ENCODE data around the gene CPM. TPM values are rescaled to one million over a fixed set of nuclear protein-coding genes. Genes with fewer than 3 reads are reported as not detected.

CPM gene
- total and polyA plus RNA-seq, 3 experiments from 2014 or later, result 0.26 to 1.9 (median 1.6) TPM

GRCh38 chr12:68975811-68976210, 42.8 kb upstream of the CPM start:
- Mint-ChIP-seq H3K4me3 (no peak overlapping the region), H3K27ac (no peak overlapping the region), H3K9me3 (no peaks in the 10 kb centered on the region), H3K4me1 (no peaks in the 10 kb centered on the region), H3K27me3 (peaks cover 0 to 8% of the 10 kb centered on the region in 2 donors), H3K36me3 (no peaks in the 10 kb centered on the region)
- Histone ChIP-seq H3K9me3 (ENCODE audit: low read length) (no peaks in the 10 kb centered on the region), H3K27ac (ENCODE audit: low read depth, low read length) (no peak overlapping the region), H3K4me1 (ENCODE audit: insufficient read depth, low read length) (no peaks in the 10 kb centered on the region), H3K4me3 (ENCODE audit: low read length) (no peak overlapping the region), H3K27me3 (ENCODE audit: insufficient read depth, low read length, poor library complexity, severe bottlenecking) (no peaks in the 10 kb centered on the region), H3K36me3 (ENCODE audit: insufficient read depth, low read length) (no peaks in the 10 kb centered on the region)
- CTCF ChIA-PET, result no interaction called here
- POLR2A ChIA-PET, result no interaction called here
- no peak for DNase-seq

DNA sequence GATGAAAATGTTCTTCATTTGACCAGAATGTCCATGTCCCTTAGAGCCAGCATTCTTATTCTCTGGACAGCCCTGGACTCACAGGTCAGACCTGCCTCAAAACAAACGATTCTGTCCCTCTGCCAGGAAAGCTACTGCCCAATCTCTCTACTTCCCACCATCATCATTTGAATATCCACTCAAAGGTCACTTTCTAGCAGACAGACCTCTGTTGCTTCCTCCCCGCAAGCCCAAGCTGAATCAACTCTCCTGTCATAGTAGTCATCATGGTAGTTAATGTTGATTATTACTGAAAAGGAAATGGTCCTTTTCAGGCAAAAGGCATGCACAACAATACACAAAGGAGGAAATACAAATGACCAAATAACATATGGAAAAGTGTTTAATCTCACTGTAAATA, 39.6 kb upstream of the CPM start:
- Histone ChIP-seq H3K27ac (ENCODE audit: low read depth, low read length) (no peak overlapping the region), H3K4me3 (ENCODE audit: low read length) (no peak overlapping the region), H3K36me3 (ENCODE audit: insufficient read depth, low read length) (no peaks in the 10 kb centered on the region), H3K4me1 (ENCODE audit: insufficient read depth, low read length) (no peaks in the 10 kb centered on the region), H3K27me3 (ENCODE audit: insufficient read depth, low read length, poor library complexity, severe bottlenecking) (no peaks in the 10 kb centered on the region), H3K9me3 (ENCODE audit: low read length) (no peaks in the 10 kb centered on the region)
- H3K4me1 Mint-ChIP-seq, result no peaks in the 10 kb centered on the region
- no peak overlapping the region for H3K4me3 Mint-ChIP-seq
- no peak for DNase-seq
- no peaks in the 10 kb centered on the region for H3K27me3 Mint-ChIP-seq
- POLR2A ChIA-PET, result no interaction called here
- CTCF ChIA-PET, result no interaction called here
- H3K9me3 Mint-ChIP-seq, result no peaks in the 10 kb centered on the region
- H3K27ac Mint-ChIP-seq, result no peak overlapping the region
- no peaks in the 10 kb centered on the region for H3K36me3 Mint-ChIP-seq

DNA sequence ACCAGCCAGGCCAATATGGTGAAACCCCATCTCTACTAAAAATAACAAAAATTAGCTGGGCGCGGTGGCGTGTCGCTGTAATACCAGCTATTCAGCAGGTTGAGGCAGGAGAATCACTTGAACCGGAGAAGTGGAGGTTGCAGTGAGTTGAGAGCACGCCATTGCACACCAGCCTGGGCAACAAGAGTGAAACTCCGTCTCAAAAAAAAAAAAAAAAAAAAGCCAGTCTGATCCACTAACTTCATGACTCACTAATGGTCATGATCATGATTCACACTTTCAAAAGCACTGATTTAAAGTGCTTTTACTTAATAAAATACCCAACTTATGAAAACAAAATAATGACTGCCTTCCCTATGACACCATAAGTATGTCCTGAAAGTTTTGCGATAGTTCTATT, 38.4 kb upstream of the CPM start:
- H3K9me3 Mint-ChIP-seq, result no peaks in the 10 kb centered on the region
- no peak overlapping the region for H3K27ac ChIP-seq (ENCODE audit: low read depth, low read length)
- no peak for DNase-seq
- no peak overlapping the region for H3K4me3 Mint-ChIP-seq
- H3K27ac Mint-ChIP-seq, result no peak overlapping the region
- ChIA-PET POLR2A (no interaction called here), CTCF (no interaction called here)
- no peaks in the 10 kb centered on the region for H3K36me3 ChIP-seq (ENCODE audit: insufficient read depth, low read length)
- H3K27me3 ChIP-seq (ENCODE audit: insufficient read depth, low read length, poor library complexity, severe bottlenecking), result no peaks in the 10 kb centered on the region
- H3K4me1 Mint-ChIP-seq, result no peaks in the 10 kb centered on the region
- no peak overlapping the region for H3K4me3 ChIP-seq (ENCODE audit: low read length)
- H3K36me3 Mint-ChIP-seq, result no peaks in the 10 kb centered on the region
- H3K4me1 ChIP-seq (ENCODE audit: insufficient read depth, low read length), result no peaks in the 10 kb centered on the region
- H3K27me3 Mint-ChIP-seq, result peaks cover 0 to under 1% of the 10 kb centered on the region in 2 donors
- H3K9me3 ChIP-seq (ENCODE audit: low read length), result no peaks in the 10 kb centered on the region

DNA sequence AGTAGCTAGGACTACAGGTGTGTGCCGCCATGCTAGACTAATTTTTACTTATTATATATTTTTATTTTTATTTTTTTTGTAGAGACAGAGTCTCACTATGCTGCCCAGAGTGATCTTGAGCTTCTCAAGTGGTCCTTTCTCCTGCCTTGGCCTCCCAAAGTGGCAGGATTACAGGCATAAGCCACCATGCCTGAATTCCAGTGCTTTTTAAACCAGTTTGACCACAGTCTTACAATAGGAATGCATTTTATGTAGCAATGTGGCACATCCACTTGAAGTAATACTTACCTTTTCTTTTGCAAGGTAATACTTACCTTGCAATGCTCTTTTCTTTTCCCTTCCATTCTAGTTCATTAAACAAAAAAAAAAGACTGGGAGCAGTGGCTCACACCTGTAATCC, 38.0 kb upstream of the CPM start:
- H3K27me3 Mint-ChIP-seq, result peaks cover 0 to 5% of the 10 kb centered on the region in 2 donors
- POLR2A ChIA-PET, result no interaction called here
- H3K4me1 Mint-ChIP-seq, result no peaks in the 10 kb centered on the region
- no peaks in the 10 kb centered on the region for H3K27me3 ChIP-seq (ENCODE audit: insufficient read depth, low read length, poor library complexity, severe bottlenecking)
- H3K4me1 ChIP-seq (ENCODE audit: insufficient read depth, low read length), result no peaks in the 10 kb centered on the region
- no peaks in the 10 kb centered on the region for H3K36me3 Mint-ChIP-seq
- no peak overlapping the region for H3K27ac Mint-ChIP-seq
- H3K9me3 ChIP-seq (ENCODE audit: low read length), result no peaks in the 10 kb centered on the region
- no peak for DNase-seq
- H3K9me3 Mint-ChIP-seq, result no peaks in the 10 kb centered on the region
- H3K27ac ChIP-seq (ENCODE audit: low read depth, low read length), result no peak overlapping the region
- H3K4me3 ChIP-seq (ENCODE audit: low read length), result no peak overlapping the region
- no peaks in the 10 kb centered on the region for H3K36me3 ChIP-seq (ENCODE audit: insufficient read depth, low read length)
- no peak overlapping the region for H3K4me3 Mint-ChIP-seq
- CTCF ChIA-PET, result no interaction called here

DNA sequence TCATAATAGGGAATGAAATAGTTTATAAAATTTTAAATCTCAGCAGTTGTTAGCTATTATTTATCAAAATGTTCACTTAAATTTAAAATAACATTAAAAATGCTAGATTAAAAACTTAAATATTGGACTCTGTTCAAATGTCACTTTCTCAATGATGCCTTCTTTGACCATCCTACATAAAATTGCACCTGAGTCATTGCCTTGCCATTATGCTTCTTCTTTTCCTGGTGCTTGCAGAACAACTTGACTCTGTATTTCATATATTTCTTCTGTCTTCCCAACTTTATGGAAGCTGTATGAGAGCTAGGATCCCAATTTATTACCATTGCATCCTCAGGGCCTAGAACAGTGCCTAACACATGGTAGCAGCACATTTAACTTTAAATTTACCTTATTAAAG, 37.3 kb upstream of the CPM start:
- Histone ChIP-seq H3K36me3 (ENCODE audit: insufficient read depth, low read length) (no peaks in the 10 kb centered on the region), H3K4me3 (ENCODE audit: low read length) (no peak overlapping the region), H3K4me1 (ENCODE audit: insufficient read depth, low read length) (no peaks in the 10 kb centered on the region), H3K27me3 (ENCODE audit: insufficient read depth, low read length, poor library complexity, severe bottlenecking) (no peaks in the 10 kb centered on the region), H3K9me3 (ENCODE audit: low read length) (no peaks in the 10 kb centered on the region), H3K27ac (ENCODE audit: low read depth, low read length) (no peak overlapping the region)
- Mint-ChIP-seq H3K27me3 (peaks cover 0 to 6% of the 10 kb centered on the region in 2 donors), H3K4me3 (no peak overlapping the region), H3K27ac (no peak overlapping the region), H3K4me1 (no peaks in the 10 kb centered on the region), H3K9me3 (peaks cover 0 to under 1% (median 0%) of the 10 kb centered on the region in 5 donors), H3K36me3 (no peaks in the 10 kb centered on the region)
- DNase-seq, result no peak
- ChIA-PET POLR2A (no interaction called here), CTCF (no interaction called here)

DNA sequence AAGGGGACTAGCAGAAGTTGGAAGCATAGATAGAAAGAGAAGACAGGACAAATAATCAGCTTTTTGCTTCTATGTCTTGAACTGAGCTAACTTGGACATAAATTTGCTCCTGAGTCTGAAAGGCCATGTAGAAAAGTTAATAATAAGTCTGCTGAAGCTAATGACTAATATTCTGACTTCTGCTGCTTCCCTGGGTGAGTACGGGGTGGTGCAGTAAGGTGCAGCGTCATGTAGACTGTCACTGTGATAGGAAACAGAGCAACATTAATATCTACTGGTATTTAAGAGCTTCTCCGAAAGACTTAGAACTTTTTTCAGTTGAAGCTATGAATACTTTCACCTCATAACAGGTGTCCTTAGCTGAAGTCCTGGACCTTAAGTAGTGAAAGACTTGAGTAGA, 34.1 kb upstream of the CPM start:
- no peak overlapping the region for H3K4me3 ChIP-seq (ENCODE audit: low read length)
- Mint-ChIP-seq H3K27me3 (peaks cover 2 to 6% of the 10 kb centered on the region in 2 donors), H3K4me1 (no peaks in the 10 kb centered on the region), H3K9me3 (peaks cover 0 to 1% (median 0%) of the 10 kb centered on the region in 5 donors), H3K4me3 (no peak overlapping the region), H3K27ac (no peak overlapping the region), H3K36me3 (no peaks in the 10 kb centered on the region)
- DNase-seq, result no peak
- H3K4me1 ChIP-seq (ENCODE audit: insufficient read depth, low read length), result no peaks in the 10 kb centered on the region
- no peak overlapping the region for H3K27ac ChIP-seq (ENCODE audit: low read depth, low read length)
- no peaks in the 10 kb centered on the region for H3K36me3 ChIP-seq (ENCODE audit: insufficient read depth, low read length)
- H3K9me3 ChIP-seq (ENCODE audit: low read length), result no peaks in the 10 kb centered on the region
- CTCF ChIA-PET, result no interaction called here
- no peaks in the 10 kb centered on the region for H3K27me3 ChIP-seq (ENCODE audit: insufficient read depth, low read length, poor library complexity, severe bottlenecking)
- POLR2A ChIA-PET, result no interaction called here

DNA sequence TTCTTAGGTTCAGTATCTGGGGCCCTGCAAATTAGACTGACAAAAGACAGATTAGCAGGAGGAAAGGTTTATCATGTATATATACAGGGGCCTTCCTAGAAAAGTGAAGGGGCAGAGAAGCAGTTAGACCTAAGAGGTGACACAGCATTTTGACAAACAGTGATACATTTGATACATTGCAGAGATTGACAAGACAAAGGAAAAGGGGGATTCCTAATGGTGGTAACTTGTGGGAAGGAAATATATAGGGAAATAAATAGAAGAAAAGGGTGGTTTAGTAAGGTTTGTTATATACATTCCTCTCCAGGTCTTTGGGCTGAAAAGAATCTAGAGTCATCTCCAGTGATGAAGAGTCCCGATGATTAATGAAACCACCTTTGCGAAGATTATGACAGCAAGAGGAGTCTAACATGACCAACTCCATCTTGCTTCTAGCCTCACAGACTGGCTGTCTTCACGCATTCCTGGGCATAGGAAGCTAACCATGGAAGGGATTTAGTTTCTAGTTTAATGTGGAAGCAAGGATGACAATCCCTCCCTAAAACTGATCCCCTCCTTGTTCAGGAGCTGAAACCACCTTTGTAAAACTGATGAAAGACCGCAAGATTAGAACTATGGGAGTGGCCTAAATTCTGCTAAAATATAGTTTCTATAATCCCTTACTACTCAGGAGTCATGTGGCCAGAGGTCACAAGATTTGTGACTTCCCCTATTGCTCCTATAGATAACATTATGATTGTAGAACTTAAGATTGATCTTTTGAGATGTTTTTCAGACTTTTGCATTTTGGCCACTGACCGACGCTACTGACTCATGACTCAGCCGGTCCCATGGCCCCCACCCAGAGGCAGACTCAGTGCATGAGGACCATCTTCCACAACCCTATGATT, 31.1 kb upstream of the CPM start:
- Mint-ChIP-seq H3K4me1 (peaks cover 0 to under 1% (median 0%) of the 10 kb centered on the region in 3 donors), H3K27ac (no peak overlapping the region), H3K36me3 (no peaks in the 10 kb centered on the region), H3K9me3 (peaks cover 0 to 1% (median 0%) of the 10 kb centered on the region in 5 donors), H3K27me3 (peaks cover 2 to 6% of the 10 kb centered on the region in 2 donors), H3K4me3 (no peak overlapping the region)
- Histone ChIP-seq H3K4me3 (ENCODE audit: low read length) (no peak overlapping the region), H3K27ac (ENCODE audit: low read depth, low read length) (no peak overlapping the region), H3K27me3 (ENCODE audit: insufficient read depth, low read length, poor library complexity, severe bottlenecking) (no peaks in the 10 kb centered on the region), H3K4me1 (ENCODE audit: insufficient read depth, low read length) (no peaks in the 10 kb centered on the region), H3K36me3 (ENCODE audit: insufficient read depth, low read length) (no peaks in the 10 kb centered on the region), H3K9me3 (ENCODE audit: low read length) (no peaks in the 10 kb centered on the region)
- DNase-seq, result no peak
- POLR2A ChIA-PET, result no interaction called here
- CTCF ChIA-PET, result no interaction called here

DNA sequence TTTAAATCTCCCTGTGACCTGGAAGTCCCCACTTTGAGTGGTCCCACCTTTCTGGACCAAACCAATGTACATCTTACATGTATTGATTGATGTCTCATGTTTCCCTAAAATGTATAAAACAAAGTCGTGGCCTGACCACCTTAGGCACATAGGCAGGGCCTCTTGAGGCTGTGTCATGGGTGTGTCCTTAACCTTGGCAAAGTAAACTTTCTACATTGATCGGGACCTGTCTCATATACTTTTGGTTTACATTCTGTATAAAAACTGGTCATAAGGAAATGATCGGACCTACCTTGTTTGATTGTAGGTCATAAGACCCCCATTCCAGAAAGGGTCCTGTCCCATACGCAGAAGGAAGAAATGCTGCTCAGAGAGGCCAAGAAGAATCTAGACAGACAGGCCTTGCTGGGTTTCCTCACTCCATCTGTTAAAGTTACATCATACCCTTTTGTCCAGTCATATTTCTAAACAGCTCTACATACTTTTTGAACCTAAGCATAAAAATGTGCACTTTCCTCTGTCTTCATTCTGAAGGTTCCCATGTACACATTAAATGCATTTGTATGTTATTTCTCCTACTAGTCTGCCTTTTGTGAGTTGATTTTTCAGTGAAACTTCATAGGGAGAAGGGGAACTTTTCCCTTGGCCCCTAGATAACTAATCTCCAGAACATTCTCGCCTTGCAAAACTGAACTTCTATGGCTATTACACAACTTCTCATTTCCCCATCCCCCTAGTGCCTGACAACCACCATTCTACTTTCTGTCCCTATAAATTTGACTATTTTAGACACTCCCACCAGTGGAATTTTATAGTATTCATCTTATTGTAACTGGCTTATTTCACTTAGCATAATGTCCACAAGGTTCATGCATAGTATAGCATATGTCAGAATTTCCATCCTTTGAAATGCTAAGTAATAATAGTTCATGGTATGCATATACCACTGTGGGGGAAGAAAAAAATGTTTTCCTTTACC, 30.2 kb upstream of the CPM start:
- Histone ChIP-seq H3K36me3 (ENCODE audit: insufficient read depth, low read length) (no peaks in the 10 kb centered on the region), H3K4me1 (ENCODE audit: insufficient read depth, low read length) (no peaks in the 10 kb centered on the region), H3K9me3 (ENCODE audit: low read length) (no peaks in the 10 kb centered on the region), H3K27ac (ENCODE audit: low read depth, low read length) (no peak overlapping the region), H3K27me3 (ENCODE audit: insufficient read depth, low read length, poor library complexity, severe bottlenecking) (no peaks in the 10 kb centered on the region), H3K4me3 (ENCODE audit: low read length) (no peak overlapping the region)
- POLR2A ChIA-PET, result no interaction called here
- Mint-ChIP-seq H3K27ac (no peak overlapping the region), H3K4me3 (no peak overlapping the region), H3K36me3 (no peaks in the 10 kb centered on the region), H3K4me1 (peaks cover 8 to 10% (median 9%) of the 10 kb centered on the region in 3 donors), H3K9me3 (peaks cover 0 to 1% (median 0%) of the 10 kb centered on the region in 5 donors), H3K27me3 (peaks cover 3 to 6% of the 10 kb centered on the region in 2 donors)
- CTCF ChIA-PET, result no interaction called here
- DNase-seq, result no peak
